H1 (cell line): Measurements from ENCODE around the gene SCRN1. TPM values are rescaled to one million over a fixed set of nuclear protein-coding genes. Genes with fewer than 3 reads are reported as not detected.

Source experiments
- CTCF ChIA-PET: fragments of 300-600 bp; sonication (Branson Sonifier 250); formaldehyde crosslinking; loops from one replicate; lab custom pipeline; 2021; ENCODE audit not compliant: partially characterized antibody; lab: Charles Lee
- POLR2A ChIA-PET: fragments of 300-600 bp; sonication (Branson Sonifier 250); formaldehyde crosslinking; loops from one replicate; lab custom pipeline; 2021; ENCODE audit warnings: inconsistent platforms; ENCODE audit not compliant: partially characterized antibody; lab: Charles Lee
- DNase-seq, 2 experiments: peaks; one replicate each; pipeline versions ENCODE4 v3.0.0 to v3.0.0-alpha.2; 2010 to 2022; ENCODE audit warnings: low spot score in 2 of 2, low read depth in 1 of 2, mixed read lengths in 1 of 2
- FAIRE-seq: peaks from 2 replicates; lab custom pipeline; 2011; peaks lifted over from hg19 to GRCh38; lab: Jason Lieb, UNC
- H2AFZ ChIP-seq: 2 replicates; pipeline ENCODE4 v1.8.1; 2012; ENCODE audit warnings: low read length, inconsistent platforms
- H2AK5ac ChIP-seq: 2 replicates; pipeline ENCODE4 v1.6.1; 2013; ENCODE audit warnings: low read depth, low read length
- H2BK120ac ChIP-seq: replicated peaks from 2 replicates; pipeline ENCODE3; 2013; ENCODE audit warnings: low read depth, low read length, inconsistent platforms
- H2BK12ac ChIP-seq: 2 replicates; pipeline ENCODE4 v1.6.1; 2013; ENCODE audit warnings: low read depth, low read length
- H2BK15ac ChIP-seq: 2 replicates; pipeline ENCODE4 v1.6.1; 2013; ENCODE audit warnings: low read length
- H2BK20ac ChIP-seq: 2 replicates; pipeline ENCODE4 v1.6.1; 2013; ENCODE audit warnings: low read length
- H2BK5ac ChIP-seq: 2 replicates; pipeline ENCODE4 v1.6.1; 2013; ENCODE audit warnings: low read depth, low read length
- H3K14ac ChIP-seq: 2 replicates; pipeline ENCODE4 v1.6.1; 2013; ENCODE audit warnings: inconsistent platforms; ENCODE audit not compliant: insufficient read length
- H3K18ac ChIP-seq: 2 replicates; pipeline ENCODE4 v1.6.1; 2013; ENCODE audit warnings: low read length; ENCODE audit errors: extremely low read depth
- H3K23ac ChIP-seq: 2 replicates; pipeline ENCODE4 v1.6.1; 2013; ENCODE audit warnings: inconsistent platforms; ENCODE audit not compliant: insufficient read length
- H3K23me2 ChIP-seq: 2 replicates; pipeline ENCODE4 v1.6.1; 2013; ENCODE audit warnings: low read depth, low read length
- H3K27ac ChIP-seq: 2 replicates; pipeline ENCODE4 v1.6.1; 2011; ENCODE audit warnings: low read depth, low read length, inconsistent platforms
- H3K27me3 ChIP-seq, 4 experiments: replicated peaks in 1 of 4; 1 replicate in 1 of 4; 2 replicates in 3 of 4; pipeline versions ENCODE4 v1.6.1 to v1.8.1; 2011 to 2013; ENCODE audit warnings: low read length in 3 of 4, mild to moderate bottlenecking in 3 of 4, inconsistent platforms in 2 of 4, mixed read lengths in 2 of 4, moderate library complexity in 1 of 4; ENCODE audit not compliant: control insufficient read depth in 3 of 4, insufficient read depth in 3 of 4; ENCODE audit errors: extremely low read depth in 1 of 4
- H3K36me3 ChIP-seq, 4 experiments: 2 replicates each; pipeline versions ENCODE4 v1.6.1 to v1.8.1; 2011 to 2013; ENCODE audit warnings: mild to moderate bottlenecking in 4 of 4, low read length in 3 of 4, moderate library complexity in 2 of 4, control low read depth in 1 of 4, inconsistent platforms in 1 of 4; ENCODE audit not compliant: insufficient read depth in 4 of 4, control insufficient read depth in 2 of 4
- H3K4ac ChIP-seq: replicated peaks from 2 replicates; pipeline ENCODE3; 2013; ENCODE audit warnings: low read length, low read depth, mixed read lengths, inconsistent platforms; ENCODE audit not compliant: insufficient read length
- H3K4me1 ChIP-seq, 4 experiments: replicated peaks in 1 of 4; 1 replicate in 1 of 4; 2 replicates in 3 of 4; pipeline versions ENCODE4 v1.6.1 to v1.8.1; 2011 to 2013; ENCODE audit warnings: low read length in 3 of 4, inconsistent platforms in 2 of 4, mixed read lengths in 1 of 4; ENCODE audit not compliant: insufficient read depth in 4 of 4, control insufficient read depth in 3 of 4
- H3K4me2 ChIP-seq, 2 experiments: 2 replicates each; pipeline versions ENCODE4 v1.6.1 to v1.8.1; 2011 to 2013; ENCODE audit warnings: low read depth in 2 of 2, low read length in 2 of 2, control low read depth in 1 of 2, inconsistent platforms in 1 of 2, mild to moderate bottlenecking in 1 of 2; ENCODE audit not compliant: insufficient read depth in 1 of 2
- H3K4me3 ChIP-seq, 4 experiments: fragments of 200-600, 300-600 bp in 1 of 4; sonication (generic), shearing (Covaris generic), sonication (Bioruptor Twin) in 1 of 4; 2 replicates each; pipeline versions ENCODE4 v1.5.1 to v1.8.1; 2011 to 2016; ENCODE audit warnings: low read length in 4 of 4, low read depth in 3 of 4, control low read depth in 2 of 4, inconsistent platforms in 2 of 4, mild to moderate bottlenecking in 2 of 4, mixed read lengths in 1 of 4, moderate library complexity in 1 of 4; ENCODE audit not compliant: insufficient read depth in 2 of 4; ENCODE audit errors: extremely low read depth in 1 of 4
- H3K56ac ChIP-seq: replicated peaks from 2 replicates; pipeline ENCODE3; 2013; ENCODE audit warnings: low read depth, mild to moderate bottlenecking, mixed read lengths, low read length, inconsistent platforms; ENCODE audit not compliant: insufficient read length
- H3K79me1 ChIP-seq: 2 replicates; pipeline ENCODE4 v1.6.1; 2013; ENCODE audit warnings: low read depth, low read length, control low read depth
- H3K79me2 ChIP-seq, 2 experiments: 2 replicates each; pipeline versions ENCODE4 v1.6.1 to v1.8.1; 2012 to 2013; ENCODE audit warnings: low read length in 2 of 2, mild to moderate bottlenecking in 2 of 2, inconsistent platforms in 1 of 2; ENCODE audit not compliant: insufficient read depth in 2 of 2, control insufficient read depth in 1 of 2
- H3K9ac ChIP-seq, 4 experiments: replicated peaks in 1 of 4; 1 replicate in 1 of 4; 2 replicates in 3 of 4; pipeline versions ENCODE4 v1.6.1 to v1.8.1; 2011 to 2013; ENCODE audit warnings: low read depth in 3 of 4, low read length in 3 of 4, control low read depth in 2 of 4, mild to moderate bottlenecking in 2 of 4, moderate library complexity in 2 of 4, inconsistent platforms in 1 of 4; ENCODE audit errors: extremely low read depth in 1 of 4
- H3K9me3 ChIP-seq, 2 experiments: 2 replicates each; pipeline versions ENCODE4 v1.6.1 to v1.8.1; 2012 to 2013; ENCODE audit warnings: mild to moderate bottlenecking in 2 of 2, moderate library complexity in 2 of 2, control low read depth in 1 of 2, inconsistent platforms in 1 of 2, low read depth in 1 of 2, low read length in 1 of 2, mixed read lengths in 1 of 2; ENCODE audit not compliant: insufficient read depth in 2 of 2
- H4K20me1 ChIP-seq, 2 experiments: replicated peaks in 1 of 2; 2 replicates each; pipeline versions ENCODE3 to v1.8.1; 2011 to 2013; ENCODE audit warnings: inconsistent platforms in 2 of 2, low read length in 2 of 2, mild to moderate bottlenecking in 1 of 2; ENCODE audit not compliant: insufficient read depth in 2 of 2, control insufficient read depth in 1 of 2
- H4K5ac ChIP-seq: 2 replicates; pipeline ENCODE4 v1.6.1; 2013; ENCODE audit warnings: low read length, low read depth, mixed read lengths, inconsistent platforms; ENCODE audit not compliant: insufficient read length
- H4K8ac ChIP-seq: 2 replicates; pipeline ENCODE4 v1.8.0; 2013; ENCODE audit warnings: mild to moderate bottlenecking, moderate library complexity, low read length, inconsistent platforms; ENCODE audit not compliant: insufficient read depth; ENCODE audit errors: extremely low read depth
- H4K91ac ChIP-seq: replicated peaks from 2 replicates; pipeline ENCODE3; 2013; ENCODE audit warnings: low read length, mixed read lengths, inconsistent platforms; ENCODE audit not compliant: insufficient read length
- RFX5 ChIP-seq: IDR thresholded peaks from 2 replicates; pipeline ENCODE4 v1.6.1; 2011; ENCODE audit warnings: low read depth, low read length, improper control_type of control experiment, borderline replicate concordance
- RNF2 ChIP-seq: fragments of 200-900, 300-1000 bp; sonication (generic); IDR thresholded peaks from 2 replicates; pipeline ENCODE4 v1.7.1; 2016; ENCODE audit warnings: borderline replicate concordance, low read depth, mild to moderate bottlenecking, antibody characterized with exemption, low read length; ENCODE audit not compliant: poor library complexity, severe bottlenecking; ENCODE audit errors: missing control alignments
- WGBS, 2 experiments: shearing (Covaris generic) in 1 of 2; methylation state at CpG; one replicate each; pipeline versions ENCODE4 v1.1.6 to v1.1.7; 2013 to 2015; ENCODE audit warnings: low lambda C conversion rate in 2 of 2, mixed read lengths in 2 of 2, inconsistent platforms in 1 of 2, low coverage in 1 of 2, missing lambda C conversion rate in 1 of 2; ENCODE audit not compliant: insufficient replicate concordance in 2 of 2, insufficient coverage in 1 of 2, insufficient read length in 1 of 2; ENCODE audit errors: extremely low coverage in 1 of 2, missing lambda C conversion rate in 1 of 2; 5-methylcytosine and 5-hydroxymethylcytosine counted together
- polyA plus RNA-seq, 7 experiments: library from polyadenylated mRNA; depleted of rRNA in 3 of 7; stranded (reverse) in 5 of 7; unstranded in 2 of 7; fragments of >200 nt in 5 of 7; fragments of 200-250 nt in 2 of 7; gene quantifications; 1 replicate in 5 of 7; 2 replicates in 1 of 7; 4 replicates in 1 of 7; pipeline versions ENCODE4 v1.2.1 to v1.2.3, GENCODE V29; 2011 to 2013; ENCODE audit warnings: missing spikeins in 2 of 7, mixed read lengths in 2 of 7
- total RNA-seq: library from RNA; stranded (reverse); fragmentation: NEBNext Ultra II Directional; extraction: Animal tissue kit (Norgen Biotek cat#: 25700); gene quantifications from 2 replicates; pipeline ENCODE4 v1.2.1, GENCODE V29; 2021
- TF ChIP-seq, protein P1 (sequence below): IDR thresholded peaks from 2 replicates; pipeline ENCODE4 v1.6.1; 2011; ENCODE audit warnings: low read length, improper control_type of control experiment

Gene SCRN1
- total and polyA plus RNA-seq, 2 of the 8 experiments (the other 6 are each of a cell fraction or from before 2014, with no cell fraction given) = 36.0 to 75.8 TPM

GRCh38 chr7:29877196-29877595, 112.4 kb downstream of the SCRN1 start:
- Histone ChIP-seq H4K5ac (no peak overlapping the region), H2AFZ (no peak overlapping the region), H4K20me1 (no peaks in the 10 kb centered on the region), H3K18ac (no peak overlapping the region), H2BK12ac (no peak overlapping the region), H4K91ac (no peak overlapping the region), H3K27ac (no peak overlapping the region), H2BK120ac (no peak overlapping the region), H4K8ac (no peak overlapping the region), H3K9ac (no peak overlapping the region), H3K4ac (no peak overlapping the region), H2BK20ac (no peak overlapping the region), H2BK5ac (no peak overlapping the region), H3K4me3 (no peak overlapping the region), H3K27me3 (no peaks in the 10 kb centered on the region), H3K23ac (no peak overlapping the region), H3K4me2 (no peak overlapping the region), H3K14ac (no peak overlapping the region), H3K4me1 (peaks cover 0 to 4% (median under 1%) of the 10 kb centered on the region in 4 experiments; a peak in 5 of 7 replicates), H2BK15ac (no peak overlapping the region), H2AK5ac (no peak overlapping the region), H3K23me2 (no peaks in the 10 kb centered on the region), H3K56ac (no peak overlapping the region), H3K79me1 (no peaks in the 10 kb centered on the region), H3K9me3 (no peaks in the 10 kb centered on the region), H3K36me3 (no peaks in the 10 kb centered on the region), H3K79me2 (no peaks in the 10 kb centered on the region)
- ChIA-PET CTCF (no interaction called here), POLR2A (no interaction called here)
- TF ChIP-seq RFX5 (no peak), RNF2 (no peak)
- TF ChIP-seq, protein P1, sequence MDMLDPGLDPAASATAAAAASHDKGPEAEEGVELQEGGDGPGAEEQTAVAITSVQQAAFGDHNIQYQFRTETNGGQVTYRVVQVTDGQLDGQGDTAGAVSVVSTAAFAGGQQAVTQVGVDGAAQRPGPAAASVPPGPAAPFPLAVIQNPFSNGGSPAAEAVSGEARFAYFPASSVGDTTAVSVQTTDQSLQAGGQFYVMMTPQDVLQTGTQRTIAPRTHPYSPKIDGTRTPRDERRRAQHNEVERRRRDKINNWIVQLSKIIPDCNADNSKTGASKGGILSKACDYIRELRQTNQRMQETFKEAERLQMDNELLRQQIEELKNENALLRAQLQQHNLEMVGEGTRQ = no peak
- 89% methylated on average over 3 of the region's 3 CpGs; no CpG with 5 or more reads in 1 of the 2 experiments for WGBS, 2 experiments
- FAIRE-seq (no peak), DNase-seq (no peak)
